ENCODE measurements around the gene ATP6V0E2.

The ATP6V0E2 gene

GRCh38 chr7:149838992-149839408 is 34.8 kb upstream of the ATP6V0E2 start:
- DNase-seq: peak in 1 of 2 experiments; percentile 49

GRCh38 chr7:149839933-149840332 is 33.8 kb upstream of the ATP6V0E2 start:
- no peak for DNase-seq

DNA sequence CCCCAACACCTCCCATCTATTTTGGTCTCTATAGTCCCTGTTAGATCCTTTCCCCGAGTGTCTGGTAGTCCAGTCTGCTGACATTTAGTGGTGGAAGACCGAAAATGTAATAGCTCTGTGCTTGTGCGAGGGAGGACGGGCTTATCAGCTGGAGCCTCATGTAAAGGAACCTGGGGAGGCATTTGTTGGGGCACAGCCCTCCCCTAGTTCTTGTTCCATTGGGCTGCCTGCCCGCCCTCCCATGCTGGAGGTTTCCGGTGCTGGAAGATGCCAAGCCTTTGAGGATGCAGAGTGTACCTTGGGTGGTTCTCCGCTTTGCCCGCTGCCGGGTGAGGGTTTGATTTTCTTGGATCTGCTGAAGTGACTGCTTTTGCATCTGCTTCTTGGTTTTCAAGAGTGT is 30.2 kb upstream of the ATP6V0E2 start:
- no peak for DNase-seq

- DNase-seq: no peak
Measured at GRCh38 chr7:149844445-149844844, 29.3 kb upstream of the ATP6V0E2 start.

GRCh38 chr7:149845257-149845980 is 28.4 kb upstream of the ATP6V0E2 start:
- DNase-seq: no peak

GRCh38 chr7:149846021-149846420 is 27.7 kb upstream of the ATP6V0E2 start:
- DNase-seq: no peak

DNA sequence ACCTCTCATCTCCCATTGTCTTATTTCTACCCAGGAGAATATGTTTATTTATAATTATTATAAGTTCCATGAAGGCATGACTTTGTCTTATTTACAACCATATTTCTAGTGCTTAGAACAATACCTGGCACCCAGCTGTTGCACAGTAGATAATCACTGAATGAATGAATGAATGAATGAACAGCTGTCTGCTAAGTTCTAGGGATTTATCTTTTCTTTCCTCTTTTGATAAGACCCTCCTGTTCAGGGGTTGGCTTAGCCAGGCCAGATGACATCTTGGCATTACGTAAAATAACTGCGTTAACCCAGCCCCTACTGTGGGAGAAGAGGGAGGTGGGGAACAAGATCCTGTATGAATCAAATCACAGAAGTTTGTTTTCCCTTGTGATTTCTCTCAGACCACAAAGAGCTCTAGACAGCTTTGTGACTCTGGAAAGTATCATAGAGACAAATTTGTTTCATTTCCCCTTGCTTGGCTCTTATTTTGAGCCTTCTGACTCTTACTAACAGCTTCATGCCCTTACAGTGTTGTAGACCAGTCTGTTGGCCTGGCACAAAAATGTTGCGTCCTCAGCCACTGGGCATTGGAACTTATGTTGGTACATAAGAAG is 27.2 kb upstream of the ATP6V0E2 start:
- no peak for DNase-seq

- no peak for DNase-seq
Measured at GRCh38 chr7:149849174-149849573, 24.6 kb upstream of the ATP6V0E2 start.

DNA sequence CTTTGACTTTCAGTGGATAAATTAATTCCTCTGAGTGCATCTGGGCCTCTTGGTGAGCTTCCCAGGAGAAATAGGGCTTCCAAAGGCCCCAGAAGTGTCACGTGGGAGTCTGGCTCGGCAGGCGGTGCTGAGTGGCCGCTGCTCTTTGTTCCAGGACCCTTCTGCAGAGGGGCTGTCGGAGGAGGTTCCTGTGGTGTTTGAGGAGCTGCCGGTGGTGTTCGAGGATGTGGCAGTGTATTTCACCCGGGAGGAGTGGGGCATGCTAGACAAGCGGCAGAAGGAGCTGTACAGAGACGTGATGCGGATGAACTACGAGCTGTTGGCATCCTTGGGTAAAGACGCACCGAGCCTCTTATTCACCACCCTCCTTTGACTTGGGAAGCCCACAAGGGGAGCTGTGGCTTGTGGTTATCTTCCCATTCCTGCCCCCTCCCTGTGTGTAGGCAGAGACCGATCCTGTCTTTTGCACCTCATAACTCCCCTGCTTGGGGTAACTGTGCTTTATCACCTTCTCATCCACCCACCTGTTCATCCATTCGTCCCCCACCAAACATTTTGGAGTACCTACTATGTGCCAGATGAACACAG is 23.7 kb upstream of the ATP6V0E2 start:
- DNase-seq: no peak

- no peak for DNase-seq
Measured at GRCh38 chr7:149850716-149851115, 23.1 kb upstream of the ATP6V0E2 start.

- no peak for DNase-seq
Measured at GRCh38 chr7:149851449-149851848, 22.3 kb upstream of the ATP6V0E2 start.

DNA sequence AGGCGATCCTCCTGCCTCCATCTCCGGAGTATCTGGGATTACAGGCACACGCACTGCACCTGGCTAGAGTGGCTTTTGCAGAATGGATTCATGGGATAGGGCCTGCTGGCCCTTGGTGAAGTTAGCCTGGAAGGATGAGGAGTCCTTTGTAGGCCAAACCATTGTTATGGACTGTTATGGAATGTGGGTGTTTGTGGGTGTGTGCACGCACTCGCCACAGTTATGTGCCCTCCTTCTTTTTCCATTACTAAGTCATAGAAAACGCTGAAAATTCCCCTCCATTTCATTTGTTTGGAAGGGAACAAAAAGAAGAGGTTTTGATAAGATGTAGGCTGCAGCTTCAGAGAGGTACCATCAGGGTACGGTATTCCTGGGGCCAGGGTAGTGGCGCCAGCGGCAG is 20.6 kb upstream of the ATP6V0E2 start:
- DNase-seq: no peak

DNA sequence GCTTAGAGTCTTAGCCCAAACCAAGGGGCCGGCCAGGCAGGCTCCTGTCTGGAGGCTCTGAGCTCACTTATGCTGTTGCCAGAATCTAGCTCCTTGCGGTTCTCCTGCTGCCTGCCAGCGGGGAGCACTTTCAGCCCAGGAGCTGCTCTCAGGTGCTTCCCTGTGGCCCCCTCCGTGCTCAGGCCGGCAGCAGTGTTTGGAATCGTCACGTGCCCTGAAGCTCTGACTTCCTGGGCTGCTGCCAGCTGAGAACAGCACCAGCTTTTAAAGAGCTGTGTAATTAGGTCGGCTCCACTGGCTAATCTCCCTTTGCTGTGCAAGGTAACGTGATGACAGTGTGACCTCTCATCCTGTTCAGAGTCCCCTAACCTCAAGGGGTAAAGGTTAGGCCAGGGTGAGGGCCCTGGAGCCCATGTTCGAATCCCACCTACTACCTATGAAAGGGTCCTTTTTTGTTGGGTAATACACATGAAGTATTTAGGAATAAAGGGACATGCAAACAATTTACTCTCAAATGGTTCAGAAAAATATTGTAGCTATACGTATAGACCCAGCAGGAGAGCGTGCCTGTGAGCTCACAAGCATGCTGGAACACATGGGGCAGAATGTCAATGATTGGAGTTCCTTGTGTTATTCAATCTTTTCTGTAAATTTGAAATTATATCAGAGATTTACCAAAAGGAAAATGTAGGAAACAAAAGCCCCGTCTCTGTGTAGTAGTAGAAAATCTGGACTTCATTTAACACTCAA is 19.0 kb upstream of the ATP6V0E2 start:
- DNase-seq: peak; percentile 75 to 92

DNA sequence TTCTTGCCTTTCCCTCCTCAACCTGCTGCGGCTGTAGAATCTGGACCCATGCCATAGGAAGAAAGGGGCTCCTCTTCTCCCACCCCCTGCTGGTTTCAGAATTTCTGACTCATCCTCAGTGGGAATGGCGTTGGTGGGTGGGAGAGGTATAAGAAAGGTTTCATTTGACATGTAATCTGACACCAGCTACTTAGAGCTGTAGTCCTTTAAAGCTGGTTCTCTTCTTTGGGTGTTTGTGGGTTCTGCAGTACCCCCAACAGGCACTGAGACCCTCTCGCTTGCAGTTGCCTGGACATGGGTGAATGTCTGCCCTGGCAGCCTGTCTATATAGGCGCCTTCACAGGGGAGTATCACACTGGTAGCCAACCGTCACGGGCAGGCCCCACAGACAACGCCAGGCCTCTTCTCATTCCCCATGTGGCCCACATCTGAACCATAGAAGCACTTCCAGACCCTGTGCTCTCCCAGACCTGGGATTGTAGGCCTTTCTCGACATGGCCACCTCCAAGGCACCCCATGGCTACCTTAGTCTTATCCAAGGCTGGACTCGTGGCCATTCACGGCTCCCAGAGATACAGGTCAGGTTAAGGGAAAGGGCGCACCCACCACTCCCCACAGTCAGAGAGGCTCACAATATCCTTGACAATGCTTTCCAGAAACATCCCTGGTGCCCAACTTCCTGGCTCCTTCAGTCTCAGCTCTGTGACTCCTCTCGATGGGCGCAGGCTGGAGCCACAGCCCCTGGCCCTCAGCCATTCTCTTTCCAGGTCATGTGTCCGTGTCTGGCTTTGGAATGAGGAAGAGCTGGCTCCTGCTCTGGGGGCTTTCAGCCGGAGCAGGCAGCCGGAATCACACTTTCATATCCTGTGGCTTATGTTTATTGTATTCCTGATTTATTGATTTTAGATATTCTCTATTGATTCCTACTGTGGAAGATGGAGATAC is 18.1 kb upstream of the ATP6V0E2 start:
- peak; percentile 12 to 71 for DNase-seq

- DNase-seq: no peak
Measured at GRCh38 chr7:149856583-149856982, 17.2 kb upstream of the ATP6V0E2 start.

- DNase-seq: no peak
Measured at GRCh38 chr7:149859369-149859768, 14.4 kb upstream of the ATP6V0E2 start.

GRCh38 chr7:149859876-149860275 is 13.9 kb upstream of the ATP6V0E2 start:
- no peak for DNase-seq

- no peak for DNase-seq
Measured at GRCh38 chr7:149860821-149861727, 12.7 kb upstream of the ATP6V0E2 start.

- DNase-seq: no peak
Measured at GRCh38 chr7:149861728-149862045, 12.1 kb upstream of the ATP6V0E2 start.

GRCh38 chr7:149862156-149862555 is 11.6 kb upstream of the ATP6V0E2 start:
- DNase-seq: no peak

DNA sequence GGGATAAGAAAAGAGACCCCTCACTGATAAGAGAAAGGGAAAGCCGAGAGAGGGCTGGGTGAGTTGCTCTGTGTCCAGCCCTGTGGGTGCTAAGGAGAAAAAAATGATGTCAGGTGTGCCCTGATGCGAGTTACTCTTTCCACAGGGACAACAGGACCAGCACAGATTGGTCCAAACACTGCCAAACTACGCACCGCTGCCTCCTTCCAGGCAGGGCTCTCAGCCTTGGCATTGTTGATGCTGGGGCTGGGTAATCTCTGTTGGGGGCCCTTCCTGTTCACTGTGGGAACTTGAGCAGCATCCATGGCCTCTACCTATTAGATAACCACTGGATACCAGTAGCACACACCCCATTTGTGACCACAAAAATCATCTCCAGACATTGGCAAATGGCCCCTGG is 10.3 kb upstream of the ATP6V0E2 start:
- no peak for DNase-seq

DNA sequence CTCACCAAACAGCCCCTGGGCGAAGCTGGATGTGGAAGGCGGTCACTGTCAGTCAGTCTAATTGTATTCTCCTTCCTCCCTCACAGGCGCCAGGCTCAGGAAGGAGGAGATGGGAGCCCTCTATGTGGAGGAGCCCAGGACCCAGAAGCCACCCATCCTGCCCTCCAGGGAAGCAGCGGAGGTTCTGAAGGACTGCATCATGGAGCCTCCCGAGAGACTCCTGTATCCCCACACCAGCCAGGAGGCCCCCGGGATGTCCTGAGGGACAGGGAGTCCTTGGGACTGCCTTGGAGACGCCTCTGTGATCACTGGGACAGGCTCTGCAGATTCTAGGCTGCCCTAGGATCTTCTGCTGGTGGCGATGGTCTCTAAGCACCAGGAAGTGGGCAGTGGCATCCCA is 9.7 kb upstream of the ATP6V0E2 start:
- DNase-seq: no peak

Data from NCI-H524 (cell line).